Measurements from ENCODE around the gene SLC9A3.

SLC9A3 gene

DNA sequence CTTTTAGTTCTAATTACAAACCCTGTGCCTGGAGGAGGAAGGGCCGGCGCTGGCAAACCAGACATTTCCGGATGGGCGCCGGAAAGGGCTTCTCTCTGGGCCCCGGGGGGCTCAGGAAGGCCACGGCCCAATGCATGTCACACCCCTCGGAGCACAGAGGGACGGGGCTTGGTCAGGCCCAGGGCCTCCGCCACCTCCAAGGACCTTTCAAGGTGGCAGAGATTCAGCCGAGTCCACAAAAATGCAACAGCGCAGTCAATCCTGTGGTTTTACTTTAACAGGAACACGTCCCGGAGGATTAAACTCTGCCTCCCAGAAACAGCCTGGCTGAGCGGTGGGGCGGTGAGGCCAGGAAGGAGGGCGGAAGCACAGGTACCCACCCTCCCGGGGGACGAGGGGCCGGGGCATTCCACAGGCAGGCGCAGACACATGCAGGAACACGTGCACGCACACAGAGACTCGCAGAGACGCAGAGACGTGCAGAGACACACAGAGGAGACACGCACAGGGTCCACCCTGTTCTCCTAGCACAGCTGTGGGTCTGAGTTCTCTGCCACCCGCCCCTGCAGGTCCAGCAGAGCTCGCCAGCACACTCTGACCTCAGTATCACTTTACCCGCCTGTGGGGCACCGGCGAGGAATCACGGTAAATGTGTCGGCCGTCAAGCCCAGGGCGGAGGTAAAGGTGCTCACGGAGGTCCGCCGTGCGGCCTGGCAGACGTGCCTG lies 23.0 kb downstream of the SLC9A3 start:
- H3K27ac Mint-ChIP-seq, result no peak overlapping the region
- H3K9me3 Mint-ChIP-seq (ENCODE audit: low read depth), result no peaks in the 10 kb centered on the region
- H3K27me3 Mint-ChIP-seq, result peaks cover 5% of the 10 kb centered on the region
- peaks cover 6% of the 10 kb centered on the region for H3K4me1 Mint-ChIP-seq (ENCODE audit: low read depth)
- no peak overlapping the region for H3K4me3 Mint-ChIP-seq
- H3K36me3 Mint-ChIP-seq, result no peaks in the 10 kb centered on the region

DNA sequence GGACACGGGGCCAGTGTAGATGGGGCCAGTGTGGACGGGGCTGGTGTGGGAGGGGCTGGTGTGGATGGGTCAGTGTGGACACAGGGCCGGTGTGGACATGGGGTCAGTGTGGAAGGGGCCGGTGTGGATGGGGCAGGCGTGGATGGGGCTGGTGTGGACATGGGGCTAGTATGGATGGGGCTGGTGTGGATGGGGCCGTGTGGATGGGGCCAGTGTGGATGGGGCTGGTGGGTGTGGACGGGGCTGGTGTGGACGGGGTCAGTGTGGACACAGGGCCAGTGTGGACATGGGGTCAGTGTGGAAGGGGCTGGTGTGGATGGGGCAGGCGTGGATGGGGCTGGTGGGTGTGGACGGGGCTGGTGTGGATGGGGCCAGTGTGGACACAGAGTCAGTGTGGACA lies 23.8 kb downstream of the SLC9A3 start:
- Mint-ChIP-seq H3K9me3 (ENCODE audit: low read depth) (no peaks in the 10 kb centered on the region), H3K36me3 (no peaks in the 10 kb centered on the region), H3K4me3 (no peak overlapping the region), H3K27me3 (peaks cover 5% of the 10 kb centered on the region), H3K27ac (no peak overlapping the region), H3K4me1 (ENCODE audit: low read depth) (peaks cover 6% of the 10 kb centered on the region)

DNA sequence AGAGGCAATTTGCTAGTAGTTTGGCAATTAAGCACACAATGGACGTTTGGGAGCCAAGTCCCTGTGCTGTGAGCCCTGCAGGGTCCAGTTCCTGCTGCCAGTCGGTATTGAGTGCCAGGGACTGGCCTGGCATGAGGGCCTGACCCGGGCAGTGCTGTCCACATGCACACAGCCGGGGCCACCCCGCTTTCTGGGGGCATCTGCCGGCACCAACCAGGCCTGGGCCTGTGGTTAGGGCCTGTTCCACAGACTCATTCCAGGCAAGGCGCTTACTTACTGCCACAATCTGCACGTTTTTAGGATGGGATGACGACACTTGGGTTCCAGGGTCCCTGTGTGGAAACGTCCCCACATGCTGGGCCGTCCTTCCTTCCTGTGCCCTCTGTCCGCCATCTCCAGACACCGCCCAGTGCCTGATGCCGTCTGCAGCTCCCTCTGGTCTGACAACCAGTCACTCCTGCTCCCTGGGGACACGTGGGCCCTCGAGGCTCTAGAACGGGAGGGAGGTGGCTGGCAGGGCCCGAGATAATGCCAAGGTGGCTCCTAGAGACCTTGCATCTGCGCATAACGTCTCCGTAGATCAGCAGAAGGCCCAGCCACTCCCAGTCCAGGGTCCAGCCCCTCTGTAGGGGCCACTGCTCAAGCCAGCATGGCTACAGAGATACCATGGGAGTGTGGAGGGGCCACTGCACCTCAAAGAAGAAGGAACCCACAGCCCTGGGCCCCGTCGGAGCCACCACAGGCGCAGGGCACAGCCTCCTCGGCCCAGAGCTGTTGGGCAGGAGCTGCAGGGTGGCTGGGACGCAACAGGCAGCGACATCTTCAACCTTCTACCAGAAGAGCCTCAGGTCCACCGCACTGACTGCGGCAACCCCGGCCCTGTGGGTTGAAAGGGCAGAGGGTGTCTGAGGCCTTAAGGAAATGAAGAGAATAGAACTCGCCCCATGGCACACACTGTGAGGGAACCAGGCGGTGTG lies 24.7 kb downstream of the SLC9A3 start:
- H3K9me3 Mint-ChIP-seq (ENCODE audit: low read depth), result no peaks in the 10 kb centered on the region
- peaks cover 5% of the 10 kb centered on the region for H3K27me3 Mint-ChIP-seq
- peaks cover 6% of the 10 kb centered on the region for H3K4me1 Mint-ChIP-seq (ENCODE audit: low read depth)
- H3K36me3 Mint-ChIP-seq, result no peaks in the 10 kb centered on the region
- H3K4me3 Mint-ChIP-seq, result no peak overlapping the region
- no peak overlapping the region for H3K27ac Mint-ChIP-seq

DNA sequence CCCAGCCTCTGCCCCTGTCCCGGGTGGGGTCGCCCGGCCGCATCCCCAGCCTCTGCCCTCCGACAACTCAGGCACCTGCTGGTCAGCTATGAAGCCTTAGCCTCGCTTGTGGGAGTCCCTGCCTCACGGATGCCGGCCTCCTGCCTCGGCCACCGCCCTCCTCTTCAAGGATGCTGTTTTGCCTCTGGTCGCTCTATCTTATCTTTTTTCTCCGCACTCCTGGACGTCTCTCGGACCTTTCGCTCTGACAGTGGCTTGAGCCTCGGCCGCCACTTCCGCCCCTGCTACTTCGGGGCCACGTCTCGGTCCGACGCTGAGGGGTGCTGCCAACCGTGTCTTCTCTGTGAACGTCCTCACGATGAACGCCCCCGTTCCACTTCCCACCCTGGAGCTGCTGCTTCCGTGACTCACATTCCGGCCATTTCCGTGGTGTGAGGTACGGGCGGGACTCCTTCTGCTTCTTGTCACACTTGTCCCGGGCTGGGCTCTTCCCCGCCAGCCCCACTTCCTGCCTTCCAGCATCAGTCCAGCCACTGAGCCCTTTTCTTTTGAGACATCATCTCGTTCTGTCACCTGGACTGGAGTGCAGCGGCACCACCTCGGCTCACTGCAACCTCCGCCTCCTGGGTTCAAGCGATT lies 26.3 kb downstream of the SLC9A3 start:
- H3K36me3 Mint-ChIP-seq, result no peaks in the 10 kb centered on the region
- H3K9me3 Mint-ChIP-seq (ENCODE audit: low read depth), result no peaks in the 10 kb centered on the region
- H3K27me3 Mint-ChIP-seq, result peaks cover 5% of the 10 kb centered on the region
- H3K27ac Mint-ChIP-seq, result no peak overlapping the region
- H3K4me3 Mint-ChIP-seq, result no peak overlapping the region
- H3K4me1 Mint-ChIP-seq (ENCODE audit: low read depth), result peaks cover 6% of the 10 kb centered on the region

DNA sequence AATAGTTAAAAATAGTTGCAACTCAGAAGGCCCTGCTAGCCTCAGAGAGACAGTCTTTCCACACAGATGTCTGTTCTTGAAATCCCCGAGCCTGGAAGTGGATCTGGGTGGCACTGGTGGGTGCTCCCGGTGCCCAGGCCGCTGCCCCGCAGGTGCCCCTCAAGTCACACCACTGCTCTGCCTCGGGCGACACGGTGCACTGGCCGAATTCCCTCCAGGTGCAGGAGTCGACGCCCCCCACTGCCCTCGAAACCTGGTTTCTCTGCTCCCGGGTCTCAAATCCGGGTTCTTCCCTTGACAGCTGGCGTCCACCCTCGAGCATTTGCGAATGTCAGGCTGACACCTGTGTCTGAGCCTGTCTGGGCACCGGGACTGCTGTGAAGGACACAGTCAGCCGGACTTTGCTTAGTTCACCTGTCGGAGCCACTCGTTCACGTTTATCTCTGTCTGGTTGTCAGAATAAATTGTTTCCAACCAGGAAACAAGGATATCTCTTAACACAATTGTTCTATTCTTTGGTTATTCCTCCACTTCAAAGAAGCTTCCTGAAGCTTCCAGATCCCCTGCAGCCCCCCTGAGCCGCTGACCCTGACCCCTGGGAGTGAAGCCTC lies 27.1 kb downstream of the SLC9A3 start:
- peaks cover 5% of the 10 kb centered on the region for H3K27me3 Mint-ChIP-seq
- H3K36me3 Mint-ChIP-seq, result no peaks in the 10 kb centered on the region
- H3K4me3 Mint-ChIP-seq, result no peak overlapping the region
- peaks cover 3% of the 10 kb centered on the region for H3K4me1 Mint-ChIP-seq (ENCODE audit: low read depth)
- no peak overlapping the region for H3K27ac Mint-ChIP-seq
- H3K9me3 Mint-ChIP-seq (ENCODE audit: low read depth), result no peaks in the 10 kb centered on the region

DNA sequence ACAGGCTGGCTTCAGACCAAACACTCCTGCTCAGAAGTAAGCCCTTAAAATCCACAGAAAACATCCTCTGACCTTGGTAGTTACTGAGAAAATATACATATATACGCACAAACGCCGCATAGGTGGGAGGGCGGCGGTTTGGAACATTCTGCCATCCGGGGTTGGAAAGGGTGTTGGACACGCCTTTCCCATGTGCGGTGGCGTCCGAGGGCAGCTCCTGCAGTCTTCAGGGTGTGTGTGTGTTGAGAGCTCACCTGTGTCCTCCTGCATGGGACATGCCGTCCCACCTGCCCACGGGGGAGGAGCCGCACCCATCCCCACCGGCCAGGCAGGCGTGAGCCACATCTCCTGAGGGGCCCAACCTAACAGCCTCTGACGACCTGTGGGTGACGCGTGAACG lies 28.2 kb downstream of the SLC9A3 start:
- H3K4me3 Mint-ChIP-seq, result no peak overlapping the region

DNA sequence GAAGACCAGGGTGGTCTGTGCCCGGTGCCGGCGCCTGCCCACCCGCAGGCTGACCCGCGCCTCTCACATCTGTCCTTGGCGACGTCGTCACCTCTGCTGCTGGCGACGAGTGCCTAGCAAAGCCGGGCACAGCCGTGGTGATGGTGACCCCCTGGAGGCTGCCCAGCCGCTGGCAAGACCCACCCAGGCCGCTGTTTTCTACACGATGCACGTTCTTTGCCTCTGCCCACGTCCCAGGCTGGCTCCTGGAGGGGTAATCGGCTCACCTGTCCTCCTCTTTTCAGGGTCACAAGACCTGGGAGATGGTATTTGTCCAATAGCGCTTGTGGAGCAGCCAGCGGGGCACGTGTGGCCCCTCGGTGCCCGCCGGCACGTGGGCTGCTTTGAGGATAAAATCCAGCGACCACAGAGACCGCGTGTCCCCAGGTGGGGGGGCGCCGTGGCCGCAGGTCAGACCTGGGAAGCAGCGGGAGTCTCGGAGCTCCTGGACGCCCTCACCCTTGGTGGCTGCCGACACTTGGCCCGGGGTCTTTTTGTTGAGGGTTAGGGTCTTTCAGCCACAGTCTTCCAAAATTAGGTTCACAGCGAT lies 29.5 kb downstream of the SLC9A3 start:
- H3K4me3 Mint-ChIP-seq, result no peak overlapping the region
- H3K27ac Mint-ChIP-seq, result no peak overlapping the region
- H3K4me1 Mint-ChIP-seq (ENCODE audit: low read depth), result no peaks in the 10 kb centered on the region
- peaks cover 3% of the 10 kb centered on the region for H3K27me3 Mint-ChIP-seq
- no peaks in the 10 kb centered on the region for H3K9me3 Mint-ChIP-seq (ENCODE audit: low read depth)
- H3K36me3 Mint-ChIP-seq, result no peaks in the 10 kb centered on the region

More for the DNA sequence above, 28.2 kb downstream of the SLC9A3 start:
- no peaks in the 10 kb centered on the region for H3K9me3 Mint-ChIP-seq (ENCODE audit: low read depth)
- no peaks in the 10 kb centered on the region for H3K4me1 Mint-ChIP-seq (ENCODE audit: low read depth)
- H3K27ac Mint-ChIP-seq, result no peak overlapping the region
- H3K36me3 Mint-ChIP-seq, result no peaks in the 10 kb centered on the region
- H3K27me3 Mint-ChIP-seq, result peaks cover 5% of the 10 kb centered on the region

DNA sequence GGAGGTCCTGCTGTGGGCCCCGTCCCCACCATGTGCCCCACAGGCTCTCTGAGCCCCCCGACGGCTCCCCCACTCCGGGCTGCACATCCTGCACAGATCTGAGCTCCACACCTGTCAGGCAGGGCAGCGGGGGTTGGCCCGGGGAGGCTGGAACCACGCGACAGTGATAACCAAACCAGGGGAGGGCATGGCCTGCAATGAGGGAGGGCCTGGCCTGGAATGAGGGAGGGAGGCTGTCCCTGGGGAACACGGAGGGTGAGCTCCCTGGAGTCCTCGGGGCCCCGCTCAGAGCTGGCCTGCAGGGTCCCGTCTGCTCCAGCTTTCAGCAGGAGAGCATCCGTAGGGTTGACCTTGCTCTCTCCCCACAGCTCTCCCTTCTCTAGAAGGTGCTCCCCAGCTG lies 30.5 kb downstream of the SLC9A3 start:
- H3K27me3 Mint-ChIP-seq, result peaks cover 3% of the 10 kb centered on the region
- H3K9me3 Mint-ChIP-seq (ENCODE audit: low read depth), result no peaks in the 10 kb centered on the region
- H3K27ac Mint-ChIP-seq, result no peak overlapping the region
- no peaks in the 10 kb centered on the region for H3K4me1 Mint-ChIP-seq (ENCODE audit: low read depth)
- H3K36me3 Mint-ChIP-seq, result no peaks in the 10 kb centered on the region
- H3K4me3 Mint-ChIP-seq, result no peak overlapping the region

DNA sequence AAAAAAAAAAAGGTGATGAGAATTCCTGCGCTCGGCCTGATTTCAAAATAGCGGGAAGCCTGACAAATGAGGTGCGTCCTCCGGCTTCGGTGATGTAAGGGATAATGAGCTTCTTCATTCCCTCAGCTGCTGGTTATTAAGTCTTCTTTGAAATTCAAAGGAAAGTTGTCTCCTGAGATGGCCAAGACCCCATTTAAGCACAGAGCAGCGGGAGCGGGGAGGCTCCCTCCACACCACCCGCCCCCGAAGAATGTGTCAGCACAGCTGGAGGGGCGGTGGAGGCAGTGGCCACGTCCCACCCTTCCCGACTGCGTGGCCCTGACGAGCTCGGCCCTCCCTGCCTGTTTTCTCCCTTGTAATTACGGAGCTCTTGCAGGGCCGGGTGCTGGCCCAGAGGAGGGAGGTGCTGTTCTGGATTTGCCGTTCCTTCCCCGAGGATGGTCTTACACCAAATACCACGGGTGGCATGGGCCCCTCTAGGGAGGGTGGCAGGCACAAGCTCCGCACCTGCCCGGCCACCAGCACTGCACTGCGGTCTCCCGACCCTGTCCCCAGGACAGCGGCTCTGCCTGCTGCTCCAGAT lies 31.0 kb downstream of the SLC9A3 start:
- no peaks in the 10 kb centered on the region for H3K4me1 Mint-ChIP-seq (ENCODE audit: low read depth)
- H3K9me3 Mint-ChIP-seq (ENCODE audit: low read depth), result no peaks in the 10 kb centered on the region
- H3K4me3 Mint-ChIP-seq, result no peak overlapping the region
- no peak overlapping the region for H3K27ac Mint-ChIP-seq
- H3K27me3 Mint-ChIP-seq, result peaks cover 2% of the 10 kb centered on the region
- no peaks in the 10 kb centered on the region for H3K36me3 Mint-ChIP-seq

DNA sequence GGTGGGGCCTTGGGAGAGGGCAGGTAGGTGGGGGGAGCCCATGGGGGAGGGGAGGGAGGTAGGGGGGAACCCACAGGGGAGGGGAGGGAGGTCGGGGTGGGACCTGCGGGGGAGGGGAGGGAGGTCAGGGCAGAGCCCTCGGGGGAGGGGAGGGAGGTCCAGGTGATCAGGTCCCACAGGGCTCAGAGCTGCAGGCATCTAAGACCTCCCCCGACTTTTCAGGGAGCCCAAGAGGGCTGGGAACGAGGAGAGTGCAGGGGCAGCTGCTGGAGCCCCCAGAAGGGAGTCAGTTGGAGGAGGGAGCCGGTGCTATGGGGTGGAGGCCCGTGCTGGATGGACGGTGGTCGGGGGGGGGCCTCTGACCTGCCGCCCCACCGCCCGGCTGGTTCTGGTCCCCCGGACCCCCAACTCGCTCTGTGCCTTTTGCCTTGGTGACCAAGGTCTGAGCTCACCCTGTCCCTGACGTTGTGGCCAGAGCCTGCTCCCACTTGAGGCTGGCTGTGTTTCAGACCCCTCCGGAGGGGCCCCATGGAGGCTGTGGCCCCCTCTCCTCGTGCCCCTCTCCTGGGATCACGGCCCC lies 31.8 kb downstream of the SLC9A3 start:
- Mint-ChIP-seq H3K27ac (no peak overlapping the region), H3K4me1 (ENCODE audit: low read depth) (no peaks in the 10 kb centered on the region), H3K27me3 (no peaks in the 10 kb centered on the region), H3K9me3 (ENCODE audit: low read depth) (no peaks in the 10 kb centered on the region), H3K36me3 (no peaks in the 10 kb centered on the region), H3K4me3 (no peak overlapping the region)

DNA sequence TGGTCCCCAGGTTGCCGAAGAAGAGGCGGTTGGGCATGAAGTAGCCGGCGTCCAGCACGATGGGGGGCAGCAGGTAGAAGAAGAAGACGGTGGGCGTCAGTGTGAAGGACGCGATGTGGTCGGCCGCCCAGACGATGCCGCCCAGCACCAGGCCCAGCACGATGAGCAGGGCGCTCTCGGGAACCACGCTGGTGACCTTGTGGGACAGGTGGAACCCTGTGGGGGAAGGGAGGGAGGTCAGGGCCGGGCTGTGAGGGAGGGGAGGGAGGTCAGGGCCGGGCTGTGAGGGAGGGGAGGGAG lies 32.4 kb downstream of the SLC9A3 start:
- Mint-ChIP-seq H3K27ac (no peak overlapping the region), H3K4me1 (ENCODE audit: low read depth) (no peaks in the 10 kb centered on the region), H3K4me3 (no peak overlapping the region), H3K36me3 (no peaks in the 10 kb centered on the region), H3K27me3 (no peaks in the 10 kb centered on the region), H3K9me3 (ENCODE audit: low read depth) (no peaks in the 10 kb centered on the region)

DNA sequence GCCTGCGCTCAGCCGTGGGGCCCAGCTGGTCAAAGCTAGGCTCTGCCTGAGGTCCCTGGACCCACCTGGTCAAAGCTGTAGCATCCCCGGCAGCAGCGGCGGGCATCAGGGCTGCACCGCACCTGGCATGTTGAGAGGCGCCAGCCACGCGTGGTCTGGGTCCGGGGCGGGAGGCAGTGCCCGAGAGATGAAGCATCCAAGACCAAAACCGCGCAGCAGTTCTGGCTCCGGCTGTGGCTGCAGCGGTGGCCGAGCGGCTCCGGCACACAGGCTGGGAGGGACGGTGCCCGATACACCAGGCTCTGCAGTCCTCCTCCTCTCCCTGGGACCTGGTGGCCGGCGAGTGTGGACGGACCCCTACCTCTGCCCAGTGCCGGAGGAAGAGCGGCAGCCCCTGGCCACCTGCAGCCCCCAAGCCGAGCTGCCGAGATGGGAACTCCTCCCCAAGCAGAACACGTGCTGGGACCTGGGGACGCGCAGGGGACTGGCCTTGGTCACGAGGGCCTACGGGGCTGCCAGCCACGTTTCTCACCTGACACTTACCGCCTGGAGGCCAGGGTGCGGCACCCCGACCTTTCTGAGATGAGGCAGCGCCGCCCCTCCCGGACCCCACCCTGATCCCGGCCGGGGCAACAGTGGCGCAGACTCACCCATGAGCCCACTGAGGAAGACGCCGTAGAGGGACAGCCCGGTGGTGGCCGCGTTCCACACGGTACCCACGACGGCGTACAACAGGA lies 33.0 kb downstream of the SLC9A3 start:
- Mint-ChIP-seq H3K27ac (no peak overlapping the region), H3K9me3 (ENCODE audit: low read depth) (no peaks in the 10 kb centered on the region), H3K4me1 (ENCODE audit: low read depth) (peaks cover 2% of the 10 kb centered on the region), H3K27me3 (no peaks in the 10 kb centered on the region), H3K4me3 (no peak overlapping the region), H3K36me3 (no peaks in the 10 kb centered on the region)

DNA sequence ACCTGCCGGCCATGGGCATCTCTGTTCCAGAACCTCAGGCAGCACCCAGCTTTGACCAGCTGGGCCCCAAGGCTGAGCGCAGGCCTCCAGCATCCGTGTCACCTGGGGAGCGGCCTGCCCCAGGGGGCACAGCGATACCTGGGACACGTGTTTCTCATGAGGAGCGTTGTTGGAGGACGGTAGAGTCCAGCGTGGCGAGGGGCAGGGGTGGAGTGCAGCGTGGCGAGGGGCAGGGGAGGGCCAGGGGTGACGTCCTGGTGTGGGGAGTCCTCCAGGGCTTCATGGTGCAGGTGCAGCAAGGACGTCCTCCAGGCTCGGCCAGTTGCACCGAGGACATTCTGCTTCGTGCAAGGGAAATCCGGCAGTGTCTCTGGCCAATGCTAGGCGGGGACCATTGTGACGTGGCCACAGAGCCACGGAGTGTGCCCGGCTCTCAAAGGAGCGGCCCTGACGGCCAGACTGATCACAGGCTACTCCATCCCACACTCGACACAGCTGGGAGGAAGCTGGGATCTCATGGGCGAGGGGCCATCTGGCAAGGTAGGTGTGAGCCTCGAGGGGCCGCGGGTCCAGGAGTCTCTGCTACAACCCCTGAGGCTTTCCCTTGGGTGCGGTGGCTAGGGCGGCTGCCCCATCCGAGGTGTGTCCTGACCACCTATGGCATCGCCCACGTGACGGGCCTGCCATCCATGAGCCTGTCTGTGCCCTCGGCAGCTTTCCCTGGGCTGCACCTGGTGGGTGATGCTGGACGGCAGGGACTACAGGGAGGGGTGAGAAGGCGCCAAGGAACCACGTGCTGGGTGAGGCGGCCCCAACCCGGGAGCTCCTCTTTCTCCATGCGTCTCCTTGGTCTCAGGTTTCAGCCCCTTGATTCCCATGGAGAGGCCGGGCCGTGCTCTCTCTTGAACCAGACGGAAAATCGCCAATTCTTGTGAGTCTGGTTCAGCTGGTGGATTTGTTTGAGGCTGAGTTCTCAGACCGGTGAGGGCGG lies 33.8 kb downstream of the SLC9A3 start:
- Mint-ChIP-seq H3K36me3 (no peaks in the 10 kb centered on the region), H3K4me1 (ENCODE audit: low read depth) (peaks cover 3% of the 10 kb centered on the region), H3K27ac (no peak overlapping the region), H3K4me3 (no peak overlapping the region), H3K9me3 (ENCODE audit: low read depth) (no peaks in the 10 kb centered on the region), H3K27me3 (no peaks in the 10 kb centered on the region)
